CD14-positive monocyte (primary cell): ENCODE measurements around the gene EPSTI1. TPM values are rescaled to one million over a fixed set of nuclear protein-coding genes. Genes with fewer than 3 reads are reported as not detected.

Experiments used
- DNase-seq, 3 donors: peaks; one replicate each; pipeline ENCODE4 v3.0.0-alpha.2; 2011 to 2022
- H2AFZ ChIP-seq: 2 replicates; pipeline ENCODE4 v1.6.0; 2012; ENCODE audit warnings: mild to moderate bottlenecking, low read depth, low read length, inconsistent platforms; ENCODE audit not compliant: insufficient read depth, poor library complexity, severe bottlenecking
- H3K27ac ChIP-seq, 2 donors: 1 replicate in 1 of 2; 2 replicates in 1 of 2; pipeline ENCODE4 v1.5.1; 2012 to 2013; ENCODE audit warnings: low read length in 2 of 2, control low read depth in 1 of 2, inconsistent platforms in 1 of 2, low read depth in 1 of 2, mild to moderate bottlenecking in 1 of 2
- H3K27me3 ChIP-seq, 2 donors: one replicate each; pipeline versions ENCODE4 v1.6.0 to v1.6.1; 2011 to 2013; ENCODE audit warnings: low read length in 2 of 2; ENCODE audit not compliant: control insufficient read depth in 2 of 2, insufficient read depth in 2 of 2
- H3K36me3 ChIP-seq, 2 donors: replicated peaks in 1 of 2; 1 replicate in 1 of 2; 2 replicates in 1 of 2; pipeline versions ENCODE4 v1.5.1 to v1.6.1; 2012 to 2013; ENCODE audit warnings: low read length in 2 of 2, control low read depth in 1 of 2, inconsistent platforms in 1 of 2, mild to moderate bottlenecking in 1 of 2; ENCODE audit not compliant: insufficient read depth in 2 of 2, control insufficient read depth in 1 of 2
- H3K4me1 ChIP-seq, 2 donors: 1 replicate in 1 of 2; 2 replicates in 1 of 2; pipeline versions ENCODE4 v1.5.1 to v1.6.1; 2012 to 2013; ENCODE audit warnings: low read length in 2 of 2, control low read depth in 1 of 2, inconsistent platforms in 1 of 2, mild to moderate bottlenecking in 1 of 2, moderate library complexity in 1 of 2; ENCODE audit not compliant: insufficient read depth in 2 of 2, control insufficient read depth in 1 of 2
- H3K4me2 ChIP-seq: replicated peaks from 2 replicates; pipeline ENCODE3; 2012; ENCODE audit warnings: low read length, moderate library complexity, mild to moderate bottlenecking; ENCODE audit not compliant: poor library complexity, severe bottlenecking; ENCODE audit errors: extremely low read depth
- H3K4me3 ChIP-seq, 3 experiments: fragments of 200-600 bp in 1 of 3; sonication (generic) in 1 of 3; replicated peaks in 1 of 3; 1 replicate in 2 of 3; 2 replicates in 1 of 3; pipeline ENCODE4 v1.5.1; 2011 to 2013; ENCODE audit warnings: low read length in 3 of 3, mild to moderate bottlenecking in 3 of 3, control low read depth in 2 of 3, low read depth in 2 of 3, inconsistent platforms in 1 of 3, moderate library complexity in 1 of 3
- H3K79me2 ChIP-seq: 2 replicates; pipeline ENCODE4 v1.6.0; 2012; ENCODE audit warnings: mild to moderate bottlenecking, control low read depth, inconsistent platforms, low read length, moderate library complexity; ENCODE audit not compliant: insufficient read depth
- H3K9ac ChIP-seq: 2 replicates; pipeline ENCODE4 v1.6.0; 2017; ENCODE audit warnings: low read length, mild to moderate bottlenecking; ENCODE audit not compliant: insufficient read depth, poor library complexity, severe bottlenecking
- H3K9me3 ChIP-seq, 2 donors: replicated peaks in 1 of 2; 1 replicate in 1 of 2; 2 replicates in 1 of 2; pipeline versions ENCODE4 v1.5.1 to v1.6.1; 2012 to 2013; ENCODE audit warnings: low read length in 2 of 2, control low read depth in 1 of 2; ENCODE audit not compliant: control insufficient read depth in 1 of 2, insufficient read depth in 1 of 2
- H4K20me1 ChIP-seq: 2 replicates; pipeline ENCODE4 v1.6.0; 2012; ENCODE audit warnings: mild to moderate bottlenecking, low read length, control low read depth, moderate library complexity; ENCODE audit not compliant: insufficient read depth
- H3K27ac Mint-ChIP-seq, 7 donors: one replicate each; pipeline ENCODE4 v1.8.0; 2020; ENCODE audit warnings: mild to moderate bottlenecking in 7 of 7, mixed read lengths in 7 of 7, moderate library complexity in 6 of 7, inconsistent platforms in 2 of 7
- H3K27me3 Mint-ChIP-seq, 3 donors: one replicate each; pipeline ENCODE4 v1.8.0; 2021 to 2022; ENCODE audit warnings: low read depth in 3 of 3, mild to moderate bottlenecking in 3 of 3, mixed read lengths in 3 of 3, moderate library complexity in 3 of 3, inconsistent platforms in 1 of 3
- H3K36me3 Mint-ChIP-seq, 2 donors: one replicate each; pipeline ENCODE4 v1.8.0; 2020; ENCODE audit warnings: mixed read lengths in 2 of 2, inconsistent platforms in 1 of 2, mild to moderate bottlenecking in 1 of 2
- H3K4me1 Mint-ChIP-seq: one replicate; pipeline ENCODE4 v1.8.0; 2020; ENCODE audit warnings: mild to moderate bottlenecking, mixed read lengths
- H3K4me3 Mint-ChIP-seq, 2 donors: one replicate each; pipeline ENCODE4 v1.8.0; 2020; ENCODE audit warnings: mild to moderate bottlenecking in 2 of 2, mixed read lengths in 2 of 2, moderate library complexity in 1 of 2
- H3K9me3 Mint-ChIP-seq, 7 donors: one replicate each; pipeline ENCODE4 v1.8.0; 2020 to 2022; ENCODE audit warnings: mixed read lengths in 7 of 7, mild to moderate bottlenecking in 6 of 7, moderate library complexity in 6 of 7, inconsistent platforms in 2 of 7
- CTCF ChIP-seq: fragments of 200-600 bp; IDR thresholded peaks from one replicate; pipeline ENCODE4 v1.8.0; 2022; ENCODE audit warnings: antibody characterized with exemption, mild to moderate bottlenecking
- WGBS: methylation state at CpG from one replicate; pipeline ENCODE4 v1.1.5; 2013; ENCODE audit warnings: missing lambda C conversion rate; ENCODE audit not compliant: insufficient coverage; 5-methylcytosine and 5-hydroxymethylcytosine counted together
- intact Hi-C, 2 donors: fragments of 100-400 bp; cut with micrococcal nuclease; formaldehyde crosslinking; loops; one replicate each; pipeline versions ENCODE4 v1.15.0 to v1.15.1; 2023
- polyA plus RNA-seq, 3 donors: library from polyadenylated mRNA; depleted of rRNA in 1 of 3; unstranded in 2 of 3; stranded (reverse) in 1 of 3; fragments of 300-500 nt in 2 of 3; fragments of >200 nt in 1 of 3; fragmentation: Illumina TruSeq in 2 of 3; gene quantifications; 1 replicate in 2 of 3; 2 replicates in 1 of 3; pipeline ENCODE4 v1.2.3, GENCODE V29; 2012 to 2021

EPSTI1 gene
- polyA plus RNA-seq, 3 donors: 14.6 to 19.9 (median 16.4) TPM

- WGBS: 67% methylated on average over 1 of the region's 4 CpGs
- H3K4me3 Mint-ChIP-seq: no peak overlapping the region
- Histone ChIP-seq H3K4me1 (no peaks in the 10 kb centered on the region), H4K20me1 (no peaks in the 10 kb centered on the region), H3K27me3 (no peaks in the 10 kb centered on the region), H3K4me2 (no peak overlapping the region), H2AFZ (no peak overlapping the region), H3K27ac (no peak overlapping the region), H3K4me3 (no peak overlapping the region), H3K9ac (no peak overlapping the region), H3K9me3 (no peaks in the 10 kb centered on the region), H3K79me2 (no peaks in the 10 kb centered on the region), H3K36me3 (no peaks in the 10 kb centered on the region)
- TF ChIP-seq CTCF: no peak
- H3K27me3 Mint-ChIP-seq: peaks cover 0 to 6% (median 0%) of the 10 kb centered on the region in 3 donors
- H3K4me1 Mint-ChIP-seq: peaks cover 20% of the 10 kb centered on the region
- intact Hi-C loops: no loop called here
- no peak overlapping the region for H3K27ac Mint-ChIP-seq
- no peaks in the 10 kb centered on the region for H3K36me3 Mint-ChIP-seq
- peaks cover 0 to 3% (median 1%) of the 10 kb centered on the region in 7 donors for H3K9me3 Mint-ChIP-seq
- DNase-seq: no peak
These were observed 124.8 kb downstream of the EPSTI1 start for GRCh38 chr13:42867232-42867631.

DNA sequence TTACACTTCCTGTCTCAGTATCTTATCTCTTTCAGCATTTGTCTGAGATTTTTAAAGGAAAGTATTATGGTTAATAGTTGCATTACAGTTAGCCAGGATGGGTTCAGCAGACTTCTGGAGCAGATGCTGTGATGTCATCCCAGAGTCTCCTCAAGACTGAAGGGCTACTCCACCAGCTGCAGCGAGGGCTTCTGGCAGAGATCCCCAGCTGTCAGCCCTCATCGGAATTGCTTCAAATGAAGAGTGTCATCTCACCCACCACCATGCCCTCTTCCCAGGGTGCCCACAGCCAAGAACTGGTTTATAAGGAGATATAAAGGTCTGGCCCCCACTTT, 126.3 kb downstream of the EPSTI1 start:
- H3K27ac Mint-ChIP-seq: no peak overlapping the region
- H3K27ac ChIP-seq: no peak overlapping the region

More for the DNA sequence above, 126.3 kb downstream of the EPSTI1 start:
- Histone ChIP-seq H3K36me3 (no peaks in the 10 kb centered on the region), H3K9ac (no peak overlapping the region), H3K4me2 (no peak overlapping the region), H4K20me1 (no peaks in the 10 kb centered on the region), H3K4me1 (no peaks in the 10 kb centered on the region), H3K79me2 (no peaks in the 10 kb centered on the region), H3K4me3 (no peak overlapping the region), H3K27me3 (no peaks in the 10 kb centered on the region), H3K9me3 (no peaks in the 10 kb centered on the region), H2AFZ (peak overlapping the region; percentile 1)
- WGBS: no CpG with 5 or more reads among the region's 2 CpGs
- no peak for TF ChIP-seq CTCF
- Mint-ChIP-seq H3K9me3 (peaks cover 0 to 2% (median 0%) of the 10 kb centered on the region in 7 donors), H3K27me3 (peaks cover 0 to 2% (median 0%) of the 10 kb centered on the region in 3 donors), H3K4me3 (no peak overlapping the region), H3K36me3 (no peaks in the 10 kb centered on the region), H3K4me1 (peaks cover 10% of the 10 kb centered on the region)
- no peak for DNase-seq
- intact Hi-C loops: no loop called here
